Measurements from ENCODE around the gene NPIPA1.
"Not testable (repeated sequence)": the region's sequence is repeated elsewhere in the genome, so short reads cannot be mapped to it uniquely, and the experiment has no call there.

- not testable (repeated sequence) for TF ChIP-seq CTCF, POLR2A (IDR thresholded peaks at IDR 0.05)
Observed at GRCh38 chr16:14989291-14990281, 52.3 kb downstream of the NPIPA1 start.

Measured in heart left ventricle (tissue), 13 donors.